KOPT-K1 (cell line): Measurements from ENCODE around the gene TMA7.

Experiments used
- H3K27ac ChIP-seq: fragments of 200-600 bp; sonication (generic); 2 replicates; pipeline ENCODE4 v1.5.1; 2016; ENCODE audit warnings: antibody characterized with exemption, mild to moderate bottlenecking, low read depth, low read length; ENCODE audit not compliant: poor library complexity, severe bottlenecking
- H3K36me3 ChIP-seq: fragments of 200-600 bp; sonication (generic); 2 replicates; pipeline ENCODE4 v1.5.1; 2017; ENCODE audit warnings: antibody characterized with exemption, mild to moderate bottlenecking, low read length, moderate library complexity; ENCODE audit not compliant: insufficient read depth
- H3K9me3 ChIP-seq: fragments of 200-600 bp; sonication (generic); 2 replicates; pipeline ENCODE4 v1.5.1; 2017; ENCODE audit warnings: antibody characterized with exemption, low read length, mild to moderate bottlenecking; ENCODE audit not compliant: insufficient read depth, poor library complexity, severe bottlenecking

TMA7 gene

DNA sequence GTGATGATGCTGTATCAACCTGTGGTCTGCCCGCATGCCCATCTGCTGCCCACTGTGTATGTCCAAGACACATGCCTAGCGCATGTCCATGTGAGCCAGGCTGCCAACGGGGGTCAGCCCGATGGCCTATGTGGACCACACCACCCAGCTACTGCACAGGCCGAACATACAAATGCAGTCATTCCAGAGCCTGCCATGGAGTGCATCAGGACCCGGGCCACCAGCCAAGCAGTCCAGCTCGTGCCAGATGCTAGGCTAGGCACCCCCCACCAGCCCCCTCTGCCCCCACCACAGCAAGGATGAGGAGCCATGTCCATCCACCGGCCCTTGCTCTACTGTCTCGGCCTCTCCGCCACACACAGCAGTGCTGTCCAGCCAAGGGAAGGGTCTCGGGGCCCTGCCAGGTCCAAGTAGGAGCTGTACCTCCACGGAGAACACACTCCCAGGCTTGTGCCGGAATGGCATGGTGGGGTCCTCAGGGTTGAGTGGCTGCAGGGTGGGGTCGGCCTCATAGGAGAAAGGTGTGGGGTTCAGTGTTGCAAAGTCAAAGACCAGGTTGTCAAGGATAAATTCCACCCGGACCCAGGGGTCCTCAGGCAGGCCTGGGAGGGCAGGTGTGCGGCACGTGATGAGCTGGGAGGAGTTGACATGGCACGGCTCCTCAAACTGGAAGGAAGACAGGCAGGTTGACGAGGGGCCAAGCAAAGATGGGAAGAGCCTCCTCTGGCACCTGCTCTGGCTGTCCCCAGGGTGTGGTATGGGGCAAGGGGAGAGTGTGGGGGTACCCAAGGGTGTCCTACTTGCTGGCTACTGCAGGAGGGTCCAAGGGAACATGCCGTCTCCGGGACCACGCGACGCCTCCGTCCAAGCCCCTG is 25.4 kb upstream of the TMA7 start:
- Histone ChIP-seq H3K27ac (no peak overlapping the region), H3K9me3 (no peaks in the 10 kb centered on the region), H3K36me3 (no peaks in the 10 kb centered on the region)

DNA sequence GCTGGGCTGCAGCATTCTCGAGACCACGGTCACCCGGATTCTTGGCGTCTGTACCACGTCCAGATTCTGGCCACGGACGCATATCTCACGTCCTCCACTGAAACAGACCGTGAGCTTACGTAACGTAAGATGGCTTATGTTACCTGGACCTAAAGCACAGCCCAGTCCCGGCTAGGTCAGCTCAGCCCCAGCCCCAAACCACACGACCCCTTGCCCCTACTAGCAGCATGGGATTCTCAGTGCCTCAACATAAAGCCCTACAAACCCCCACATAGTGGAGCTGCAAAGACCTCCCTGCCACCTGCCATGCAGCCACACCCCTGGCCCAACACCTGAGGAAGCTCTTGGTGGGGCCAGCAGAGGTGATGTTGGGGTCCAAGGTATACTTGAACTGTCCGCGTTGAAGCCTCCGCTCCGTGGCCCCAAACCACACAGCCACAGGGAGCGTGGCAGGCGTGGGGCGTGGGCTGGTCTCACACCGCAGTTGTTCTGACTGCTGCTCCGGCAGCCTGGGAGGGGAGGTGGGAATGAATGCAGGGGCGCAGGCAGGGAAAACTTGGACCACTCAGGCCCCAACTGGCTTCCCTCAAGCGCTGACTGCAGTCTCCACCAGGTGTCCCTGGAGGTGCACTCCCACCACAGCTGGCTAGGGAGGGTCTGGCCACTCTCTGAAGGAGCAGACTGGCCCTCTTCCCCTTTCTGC is 24.7 kb upstream of the TMA7 start:
- Histone ChIP-seq H3K9me3 (no peaks in the 10 kb centered on the region), H3K27ac (no peak overlapping the region), H3K36me3 (no peaks in the 10 kb centered on the region)

DNA sequence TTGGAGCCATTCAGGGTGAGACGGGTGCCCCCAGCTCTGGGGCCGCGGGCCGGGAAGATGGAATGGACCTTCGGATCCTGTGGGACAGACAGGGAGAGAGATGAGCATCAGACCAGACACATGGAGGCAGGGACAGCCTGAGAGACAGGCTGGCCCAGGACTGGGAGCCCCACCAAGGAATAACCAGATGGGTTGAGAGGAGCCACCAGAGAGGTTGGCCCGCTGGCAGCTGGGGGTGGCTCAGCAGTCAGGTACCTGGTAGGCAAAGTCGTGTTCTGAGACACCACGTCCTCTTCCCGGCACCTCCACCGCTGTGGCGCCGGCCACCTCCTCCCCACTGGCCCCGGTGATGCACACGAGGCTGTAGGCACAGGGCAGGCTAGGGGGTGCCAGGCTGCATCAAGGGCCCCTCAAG is 24.0 kb upstream of the TMA7 start:
- Histone ChIP-seq H3K9me3 (no peaks in the 10 kb centered on the region), H3K27ac (no peak overlapping the region), H3K36me3 (no peaks in the 10 kb centered on the region)

DNA sequence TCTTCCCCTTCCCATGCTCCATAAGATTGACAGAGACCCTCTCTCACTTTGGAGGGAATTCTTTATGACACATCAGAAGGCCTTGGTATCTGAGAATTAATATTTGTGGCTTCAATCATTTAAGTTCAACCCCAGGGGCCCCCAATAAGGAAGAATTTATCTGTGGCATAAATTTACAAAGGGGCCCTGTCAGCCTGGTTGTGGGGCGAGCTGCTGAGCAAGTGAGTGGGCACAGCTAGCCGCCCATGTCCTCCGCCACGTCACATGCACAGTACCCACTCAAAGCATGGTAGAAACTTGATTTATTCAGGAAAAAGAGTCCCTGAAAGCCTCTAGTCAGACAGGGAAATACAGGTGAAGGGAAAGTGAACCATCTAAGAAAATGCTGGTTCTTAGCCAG is 23.5 kb upstream of the TMA7 start:
- H3K27ac ChIP-seq: no peak overlapping the region
- no peaks in the 10 kb centered on the region for H3K36me3 ChIP-seq
- H3K9me3 ChIP-seq: no peaks in the 10 kb centered on the region

DNA sequence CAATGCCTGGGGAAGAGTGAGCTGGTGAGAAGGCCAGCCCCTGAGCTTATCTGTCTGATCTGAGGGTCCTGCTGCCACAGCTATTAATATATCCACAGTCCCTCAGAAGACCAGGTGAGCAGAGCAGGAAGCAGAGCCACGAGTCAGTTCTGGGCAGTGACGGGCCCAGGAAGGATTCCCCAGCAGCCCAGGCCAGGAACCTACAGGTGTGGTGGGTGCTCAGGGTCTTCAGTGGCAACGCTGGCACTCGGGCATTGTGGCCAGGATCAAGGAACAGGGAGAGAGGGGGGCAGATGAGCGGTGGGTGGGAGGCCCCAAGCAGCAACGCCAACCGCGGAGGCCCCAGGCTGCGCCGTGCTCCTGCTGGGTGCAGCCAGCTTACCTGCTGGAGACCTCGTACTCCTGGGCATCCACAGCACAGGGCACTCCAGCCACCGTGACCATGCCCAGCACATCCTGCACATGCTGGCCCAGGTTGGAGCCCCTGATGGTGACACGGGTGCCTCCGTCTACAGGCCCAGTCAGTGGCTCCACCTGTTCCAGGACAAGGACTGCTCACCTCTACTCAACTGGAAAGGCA is 22.4 kb upstream of the TMA7 start:
- Histone ChIP-seq H3K36me3 (no peaks in the 10 kb centered on the region), H3K9me3 (no peaks in the 10 kb centered on the region), H3K27ac (no peak overlapping the region)

DNA sequence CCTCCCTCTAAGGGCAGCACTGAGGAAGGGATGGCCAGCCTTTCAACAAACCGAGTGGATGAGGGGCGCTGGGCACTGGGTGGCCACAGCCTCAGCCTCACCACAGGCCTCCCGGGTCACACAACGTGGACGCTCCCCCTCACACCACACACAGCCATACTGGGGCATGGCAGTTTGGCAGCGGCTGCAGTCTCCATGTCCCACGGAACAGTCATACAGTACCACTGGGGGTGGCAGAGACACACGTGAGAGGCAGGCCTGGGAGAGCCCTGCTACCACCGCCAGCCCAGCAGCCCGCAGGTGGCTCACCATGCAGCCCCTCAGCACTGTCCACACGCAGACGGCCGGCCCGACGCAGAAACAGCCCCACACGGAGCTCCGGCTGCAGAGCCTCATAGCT is 21.9 kb upstream of the TMA7 start:
- Histone ChIP-seq H3K36me3 (no peaks in the 10 kb centered on the region), H3K27ac (no peak overlapping the region), H3K9me3 (no peaks in the 10 kb centered on the region)

DNA sequence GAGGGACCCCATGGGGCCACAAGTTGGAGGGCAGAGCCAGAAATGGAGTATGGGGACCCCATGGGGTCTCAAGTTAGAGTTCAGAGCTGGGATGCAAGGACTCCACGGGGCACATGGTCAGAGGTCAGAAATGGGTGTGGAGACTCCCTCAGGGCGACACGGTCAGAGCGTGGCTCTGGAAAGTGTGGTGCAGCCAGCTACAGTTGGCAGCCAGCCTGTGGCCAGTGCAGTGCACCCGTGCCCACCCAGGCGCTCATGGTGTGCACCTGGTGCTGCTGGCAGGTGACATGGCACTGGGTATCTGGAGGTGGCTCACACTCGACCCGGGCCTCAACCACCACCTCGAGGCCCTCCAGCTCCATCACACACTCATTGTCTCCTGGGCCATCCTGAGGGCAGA is 21.4 kb upstream of the TMA7 start:
- Histone ChIP-seq H3K27ac (no peak overlapping the region), H3K36me3 (no peaks in the 10 kb centered on the region), H3K9me3 (no peaks in the 10 kb centered on the region)

DNA sequence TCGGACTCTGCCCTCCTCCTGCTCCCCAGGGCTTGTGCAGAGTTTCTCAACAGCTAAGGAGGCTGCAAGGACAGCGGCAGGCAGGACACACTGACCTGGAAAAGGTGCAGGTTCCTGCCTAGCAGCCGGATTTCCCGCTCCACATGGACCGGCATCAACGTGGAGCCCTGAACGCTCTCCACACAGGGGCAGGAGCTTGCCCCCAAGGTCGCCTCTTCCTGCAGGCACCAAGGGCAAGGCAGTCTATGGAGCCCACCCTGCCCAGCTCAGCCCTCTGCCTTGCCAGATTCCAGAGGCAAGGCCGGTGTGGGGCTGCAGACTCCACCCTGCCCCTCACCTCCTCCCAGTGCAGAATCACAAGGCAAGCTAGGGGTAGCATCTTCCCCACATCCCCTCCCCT is 20.9 kb upstream of the TMA7 start:
- H3K9me3 ChIP-seq: no peaks in the 10 kb centered on the region
- no peaks in the 10 kb centered on the region for H3K36me3 ChIP-seq
- no peak overlapping the region for H3K27ac ChIP-seq

DNA sequence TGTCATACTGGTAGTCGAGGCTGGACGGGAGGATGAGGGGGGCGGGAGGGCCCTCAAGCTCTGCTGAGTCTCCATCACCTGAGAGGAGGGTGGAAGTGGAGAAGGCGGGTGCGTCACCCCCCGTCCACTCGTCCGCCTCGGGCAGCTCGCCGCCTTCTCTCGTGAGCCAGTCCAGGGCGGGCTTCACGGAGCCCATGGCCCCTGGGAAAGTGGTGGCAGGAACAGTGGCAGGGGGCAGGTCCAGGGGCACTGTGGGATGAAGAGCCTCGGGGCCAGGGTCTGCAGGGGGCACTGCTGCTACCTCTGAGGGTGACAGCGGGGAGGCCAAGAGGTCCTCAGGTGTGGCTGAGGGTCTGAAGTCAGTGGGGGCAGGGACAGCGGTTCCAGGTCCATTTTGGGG is 20.5 kb upstream of the TMA7 start:
- H3K27ac ChIP-seq: no peak overlapping the region
- no peaks in the 10 kb centered on the region for H3K36me3 ChIP-seq
- no peaks in the 10 kb centered on the region for H3K9me3 ChIP-seq

DNA sequence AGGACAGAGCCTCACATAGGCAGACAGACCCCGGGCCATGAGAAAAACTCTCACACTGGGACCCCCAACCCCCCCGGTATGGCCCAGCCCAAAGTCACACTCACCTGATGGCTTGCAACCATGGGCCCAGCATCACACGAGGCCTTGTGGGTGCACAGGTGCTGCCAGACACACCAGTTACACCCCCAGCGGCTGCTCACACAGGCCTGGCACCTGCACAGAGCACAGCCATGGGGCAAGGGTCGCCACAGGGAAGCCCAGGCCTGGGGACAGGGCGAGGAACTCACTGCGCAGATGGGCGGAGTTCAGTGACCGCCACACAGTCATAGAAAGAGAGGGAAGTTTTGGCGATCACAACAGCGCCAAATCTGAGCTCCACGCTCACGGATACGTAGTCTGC is 19.5 kb upstream of the TMA7 start:
- Histone ChIP-seq H3K36me3 (no peaks in the 10 kb centered on the region), H3K9me3 (no peaks in the 10 kb centered on the region), H3K27ac (no peak overlapping the region)

DNA sequence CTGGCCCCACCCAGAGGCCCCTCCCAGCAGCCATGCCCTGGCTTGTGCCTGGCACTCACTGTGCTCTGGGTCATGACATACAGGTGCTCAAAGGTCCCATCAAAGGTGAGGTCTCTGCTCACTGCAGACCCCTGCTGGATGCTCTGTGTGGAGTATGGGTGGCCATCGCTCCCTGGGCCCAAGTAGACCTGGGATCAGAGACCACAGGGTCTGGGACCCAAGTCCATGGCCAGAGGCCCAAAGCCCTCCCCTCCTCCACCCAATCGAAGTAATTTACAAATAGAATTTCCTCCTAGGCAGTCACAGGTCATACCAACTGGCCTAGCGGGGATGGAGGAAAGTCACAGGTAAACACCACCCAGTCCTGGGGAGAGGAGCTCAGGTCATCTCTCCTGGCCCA is 17.8 kb upstream of the TMA7 start:
- Histone ChIP-seq H3K36me3 (no peaks in the 10 kb centered on the region), H3K27ac (no peak overlapping the region), H3K9me3 (no peaks in the 10 kb centered on the region)

DNA sequence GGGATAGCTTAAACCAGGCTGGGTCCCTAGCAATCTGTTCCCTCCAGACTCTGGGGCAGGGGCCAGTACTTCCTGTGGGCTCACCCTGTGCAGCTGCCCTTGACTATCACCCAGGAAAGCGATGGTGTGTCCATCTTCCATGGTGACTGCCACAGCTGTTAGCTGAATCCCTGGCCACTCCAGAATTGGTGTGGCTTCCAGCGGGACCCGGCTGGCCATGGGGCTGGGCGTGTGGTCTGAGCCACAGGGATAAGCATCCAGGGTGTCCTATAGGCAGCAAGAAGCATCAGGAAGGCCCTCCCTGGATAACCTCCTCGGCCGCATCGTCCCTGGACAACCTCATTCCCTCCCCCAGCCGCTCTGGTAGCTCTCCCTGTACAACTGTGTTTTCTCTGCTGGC is 17.4 kb upstream of the TMA7 start:
- Histone ChIP-seq H3K36me3 (no peaks in the 10 kb centered on the region), H3K27ac (no peak overlapping the region), H3K9me3 (no peaks in the 10 kb centered on the region)

DNA sequence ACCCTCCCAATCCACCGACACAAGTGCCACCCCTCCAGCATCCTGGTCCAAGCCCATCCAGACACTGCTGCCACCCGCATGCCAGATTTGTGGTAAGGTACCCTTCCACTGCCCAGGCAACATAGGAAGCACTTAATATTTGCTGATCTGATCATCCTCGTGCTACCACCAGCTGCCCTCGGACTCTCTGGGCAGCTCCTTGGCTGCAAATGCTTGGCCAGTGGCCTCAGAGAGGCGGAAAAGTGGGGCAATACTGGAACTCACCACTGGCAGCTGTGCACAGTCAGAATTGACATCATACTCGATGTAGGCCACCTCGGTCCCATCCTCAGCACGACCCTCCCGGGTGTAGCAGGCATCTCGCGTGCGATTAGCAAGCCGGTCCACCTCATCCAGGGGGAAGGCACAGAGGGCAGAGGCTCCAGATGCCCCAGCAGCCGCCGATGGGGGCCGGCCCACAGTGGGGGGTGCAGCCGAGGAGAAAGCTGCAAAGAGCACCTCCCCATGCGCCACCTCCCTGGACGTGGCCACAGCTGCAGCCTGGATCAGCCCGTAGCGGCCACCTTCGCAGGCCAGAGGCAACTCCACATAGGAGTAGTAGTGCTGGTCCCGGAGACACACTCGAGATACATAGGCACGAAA is 16.7 kb upstream of the TMA7 start:
- no peaks in the 10 kb centered on the region for H3K36me3 ChIP-seq
- no peak overlapping the region for H3K27ac ChIP-seq
- no peaks in the 10 kb centered on the region for H3K9me3 ChIP-seq

DNA sequence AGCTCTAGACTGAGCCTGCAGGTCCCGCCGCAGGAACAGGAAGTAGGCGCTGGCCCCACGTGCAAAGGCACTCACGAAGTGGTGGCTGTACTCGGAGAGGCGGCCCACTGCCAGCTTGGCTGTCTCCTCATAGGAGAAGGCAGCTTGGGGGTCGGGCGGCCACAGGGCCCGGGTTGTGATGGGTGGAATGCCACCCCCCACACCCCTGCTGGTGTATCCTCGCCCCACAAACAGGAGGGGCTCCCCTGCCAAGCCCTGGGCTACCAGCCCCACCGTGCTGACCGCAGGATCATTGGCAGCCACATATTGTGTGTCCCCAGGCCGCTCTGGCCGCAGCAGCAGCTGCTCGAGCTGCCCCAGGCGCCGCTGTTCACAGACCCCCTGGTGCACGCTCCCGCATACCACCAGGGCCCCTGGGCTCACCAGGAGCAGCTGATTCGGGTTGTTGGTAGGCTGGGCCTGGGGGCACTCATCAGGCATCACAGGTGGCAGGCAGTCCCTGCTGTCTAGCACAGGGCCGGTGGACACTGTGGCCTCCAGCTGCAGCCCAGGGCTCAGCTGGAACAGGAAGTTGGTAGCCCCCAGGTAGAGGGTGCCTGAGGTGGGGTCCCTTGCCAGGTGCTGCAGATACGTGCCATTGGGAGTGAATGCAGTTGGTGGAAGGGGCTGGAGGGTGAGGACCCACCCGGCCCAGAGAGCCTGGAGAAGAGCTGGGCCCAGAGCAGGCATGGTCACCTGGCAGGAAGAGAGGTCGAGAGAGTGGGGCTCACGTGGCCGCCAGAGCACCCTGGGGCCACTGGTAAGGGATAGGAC is 16.0 kb upstream of the TMA7 start:
- Histone ChIP-seq H3K9me3 (no peaks in the 10 kb centered on the region), H3K36me3 (no peaks in the 10 kb centered on the region), H3K27ac (no peak overlapping the region)
